PFSK-1 (cell line): Measurements from ENCODE around the gene GALK1.

Experiments used
- FOXP2 ChIP-seq: optimal IDR thresholded peaks from 2 replicates; pipeline ENCODE3; 2011; ENCODE audit warnings: borderline replicate concordance, control low read depth, inconsistent platforms; ENCODE audit not compliant: insufficient read depth; ENCODE audit errors: extremely low read length, extremely low read depth
- POLR2AphosphoS5 ChIP-seq: IDR thresholded peaks from 2 replicates; pipeline ENCODE4 v1.6.1; 2012; ENCODE audit warnings: low read depth, mild to moderate bottlenecking, control low read depth, low read length, moderate library complexity
- REST ChIP-seq, 2 experiments: IDR thresholded peaks; 2 replicates each; pipeline versions ENCODE4 v1.6.1 to v1.8.0; 2011 to 2012; ENCODE audit warnings: low read depth in 2 of 2, low read length in 2 of 2, control low read depth in 1 of 2, inconsistent platforms in 1 of 2, mild to moderate bottlenecking in 1 of 2, moderate library complexity in 1 of 2; ENCODE audit not compliant: insufficient read depth in 1 of 2
- SIN3A ChIP-seq: IDR thresholded peaks from 2 replicates; pipeline ENCODE4 v1.6.1; 2012; ENCODE audit warnings: mild to moderate bottlenecking, low read length, moderate library complexity, borderline replicate concordance; ENCODE audit not compliant: insufficient read depth
- TAF1 ChIP-seq: IDR thresholded peaks from 2 replicates; pipeline ENCODE4 v1.6.1; 2012; ENCODE audit warnings: low read length, control low read depth, borderline replicate concordance; ENCODE audit not compliant: insufficient read depth

GALK1 gene

GRCh38 chr17:75765981-75766380 lies 989 bp upstream of the GALK1 start:
- no peak for TF ChIP-seq TAF1

GRCh38 chr17:75764417-75764710 lies 628 bp downstream of the GALK1 start:
- TF ChIP-seq FOXP2 (no peak), POLR2AphosphoS5 (no peak), TAF1 (no peak), SIN3A (no peak), REST (IDR thresholded peaks at IDR 0.05; ENCODE audit: insufficient read depth in 1 of 2, low read depth in 2 of 2, low read length in 2 of 2) (no peak)

GRCh38 chr17:75763613-75764416 lies 1.2 kb downstream of the GALK1 start:
- TF ChIP-seq SIN3A (no peak), REST (IDR thresholded peaks at IDR 0.05; ENCODE audit: insufficient read depth in 1 of 2, low read depth in 2 of 2, low read length in 2 of 2) (no peak), TAF1 (no peak), POLR2AphosphoS5 (no peak), FOXP2 (peak; percentile 15)

GRCh38 chr17:75763269-75763607 lies 1.8 kb downstream of the GALK1 start:
- TF ChIP-seq SIN3A = no peak
- TF ChIP-seq REST (IDR thresholded peaks at IDR 0.05; ENCODE audit: insufficient read depth in 1 of 2, low read depth in 2 of 2, low read length in 2 of 2) = no peak
- no peak for TF ChIP-seq TAF1
- TF ChIP-seq POLR2AphosphoS5 = no peak
- no peak for TF ChIP-seq FOXP2

GRCh38 chr17:75762513-75763268 lies 2.3 kb downstream of the GALK1 start:
- TF ChIP-seq SIN3A = no peak
- TF ChIP-seq TAF1 = no peak
- no peak for TF ChIP-seq POLR2AphosphoS5
- TF ChIP-seq FOXP2 = no peak
- TF ChIP-seq REST (IDR thresholded peaks at IDR 0.05; ENCODE audit: insufficient read depth in 1 of 2, low read depth in 2 of 2, low read length in 2 of 2) = no peak
